Effector CD8-positive, alpha-beta T cell (primary cell): ENCODE results near the gene OR6C75.
"Not testable (repeated sequence)": the region's sequence is repeated elsewhere in the genome, so short reads cannot be mapped to it uniquely, and the experiment has no call there.

Experiments
- DNase-seq: peaks from one replicate; lab custom pipeline; 2025; lab: John Stamatoyannopoulos, UW
- total RNA-seq, 4 experiments: gene quantifications; one replicate each; lab custom pipeline; 2026; lab: John Stamatoyannopoulos, UW

OR6C75 gene
- total RNA-seq: 0 reads per million in 4 experiments

DNA sequence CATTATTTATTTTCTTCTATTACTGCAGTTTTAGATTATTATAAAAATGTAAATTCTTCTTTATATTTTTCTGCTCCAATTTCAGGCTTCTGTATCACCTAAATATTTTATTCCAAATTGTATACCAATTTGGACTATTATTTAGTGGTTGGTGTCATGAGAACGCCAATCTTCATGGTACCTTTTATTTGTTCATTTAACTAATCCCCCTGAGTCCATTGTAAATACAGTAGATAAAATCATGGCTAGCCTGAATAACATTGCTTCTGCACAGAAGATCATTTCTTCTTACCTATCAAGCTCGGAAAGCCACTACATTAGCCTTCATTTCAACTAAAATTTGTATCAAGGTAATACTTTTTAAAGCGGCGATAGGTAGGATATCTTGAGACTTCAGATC is at the start of gene OR6C75:
OR6C75 (plus strand) TSS at position 301 of the 400 bp plus-strand sequence. CDS start 2,136 bp downstream, outside the sequence.
- no peak for DNase-seq

GRCh38 chr12:55314043-55314442 is 48.7 kb upstream of the OR6C75 start, which contains the start of gene OR6C1:
Gene OR6C1, plus strand, starts transcription at chr12:55314343. Its CDS starts 6,257 bp downstream, at chr12:55320600.
- DNase-seq: no peak

DNA sequence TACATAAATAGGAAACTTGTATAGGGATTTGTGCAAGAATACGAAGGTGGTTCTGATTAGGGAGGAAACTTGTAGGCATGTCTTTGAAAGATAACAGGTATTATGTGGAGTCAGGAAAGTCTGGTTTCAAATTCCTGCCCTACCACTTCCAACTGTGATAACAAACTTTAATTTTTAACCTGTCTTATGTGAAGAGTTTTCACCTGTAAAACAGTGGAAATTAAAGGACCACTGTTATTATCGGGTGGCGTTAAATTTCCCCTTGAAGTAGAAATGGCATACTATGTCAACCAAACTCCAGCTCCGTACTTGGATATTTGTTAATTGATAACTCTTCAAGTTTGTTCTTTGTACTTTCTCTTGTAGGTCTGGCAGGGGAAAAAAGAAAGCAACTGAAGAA is 42.6 kb upstream of the OR6C75 start:
- DNase-seq: no peak

DNA sequence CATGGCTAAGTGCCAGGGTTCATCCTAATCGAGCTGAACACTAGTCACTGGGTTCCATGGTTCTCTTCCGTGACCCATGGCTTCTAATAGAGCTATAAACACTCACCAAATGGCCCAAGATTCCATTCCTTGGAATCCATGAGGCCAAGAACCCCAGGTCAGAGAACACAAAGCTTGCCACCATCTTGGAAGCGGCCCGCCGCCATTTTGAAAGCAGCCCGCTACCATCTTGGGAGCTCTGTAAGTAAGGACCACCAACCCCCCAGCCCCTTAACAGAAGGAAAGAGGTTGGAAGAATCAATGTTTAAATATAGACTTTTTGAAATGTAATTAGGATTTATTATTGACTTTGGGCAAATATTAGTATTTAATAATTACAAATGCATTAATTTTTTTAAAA is 37.0 kb upstream of the OR6C75 start:
- DNase-seq: not testable (repeated sequence)

DNA sequence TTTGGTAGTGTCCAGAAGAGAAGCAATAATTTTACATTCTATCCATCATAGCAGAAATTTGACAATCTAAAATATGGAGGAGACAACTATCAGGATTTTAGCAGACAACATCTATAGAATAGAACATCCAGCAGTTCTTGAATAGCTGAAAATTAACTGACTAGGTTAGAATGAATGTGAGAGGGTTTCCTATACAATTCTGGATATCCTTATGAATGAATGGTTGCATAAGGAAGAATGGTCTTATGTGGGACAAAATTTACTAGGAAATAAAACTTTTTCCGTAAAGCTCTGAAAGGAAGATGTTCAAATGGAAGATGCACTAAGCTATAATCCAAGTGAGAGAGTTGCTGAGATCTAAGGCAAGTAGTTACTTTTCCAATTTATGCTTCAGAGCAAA is 32.3 kb upstream of the OR6C75 start, which contains the start of gene OR6C3:
OR6C3 (plus strand) TSS at position 301 of the 400 bp plus-strand sequence. CDS start 955 bp downstream, outside the sequence.
- DNase-seq: no peak

DNA sequence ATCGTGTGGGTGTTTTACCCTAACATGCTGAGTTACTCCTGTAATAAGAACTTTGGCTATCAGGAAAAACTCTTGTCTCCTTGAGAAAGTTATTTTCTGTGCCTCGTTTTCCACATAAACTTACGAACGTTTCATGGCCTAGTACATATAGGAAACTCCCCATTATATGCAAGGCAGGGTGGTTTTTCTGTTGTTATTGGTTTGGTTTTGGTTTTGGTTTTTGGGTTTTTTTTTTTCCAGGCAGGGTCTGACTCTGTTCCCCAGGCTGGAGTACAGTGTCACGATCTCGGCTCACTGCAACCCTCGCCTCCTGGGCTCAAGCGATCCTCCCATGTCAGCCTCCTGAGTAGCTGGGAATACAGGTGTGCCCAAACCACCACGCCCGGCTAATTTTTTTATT is 26.8 kb upstream of the OR6C75 start:
- no peak for DNase-seq

DNA sequence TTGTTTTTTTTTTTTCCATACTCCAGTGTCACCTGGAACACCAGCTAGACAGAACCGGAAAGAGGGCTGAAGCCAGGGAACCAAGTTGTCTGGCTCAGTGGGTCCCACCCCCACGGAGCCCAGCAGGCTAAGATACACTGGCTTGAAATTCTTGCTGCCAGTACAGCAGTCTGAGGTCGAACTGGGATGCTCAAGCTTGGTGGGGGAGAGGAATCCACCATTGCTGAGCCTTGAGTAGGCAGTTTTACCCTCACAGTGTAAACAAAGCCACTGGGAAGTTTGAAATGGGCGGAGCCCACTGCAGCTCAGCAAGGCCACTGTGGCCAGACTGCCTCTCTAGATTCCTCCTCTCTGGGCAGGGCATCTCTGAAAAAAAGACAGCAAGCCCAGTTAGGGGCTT is 7.4 kb upstream of the OR6C75 start:
- not testable (repeated sequence) for DNase-seq

- DNase-seq: no peak
Observed at GRCh38 chr12:55365086-55365485, 2.3 kb downstream of the OR6C75 start.

DNA sequence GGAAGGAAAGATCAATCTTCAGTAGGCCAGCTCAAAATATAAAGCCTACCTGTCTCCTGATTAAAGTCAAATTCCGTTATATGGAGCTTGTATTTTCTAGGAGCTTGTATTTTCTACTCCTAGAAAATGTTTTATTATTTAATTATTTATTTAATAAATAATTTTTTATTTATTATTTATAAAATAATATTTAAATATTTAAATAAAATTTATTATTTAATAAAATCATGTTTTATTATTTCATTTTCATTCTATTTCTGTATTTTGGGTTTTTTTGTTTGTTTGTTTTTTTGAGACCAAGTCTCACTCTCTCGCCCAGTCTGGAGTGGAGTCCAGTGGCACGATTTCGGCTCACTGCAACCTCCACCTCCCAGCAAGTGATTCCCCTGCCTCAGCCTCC is 9.7 kb downstream of the OR6C75 start:
- no peak for DNase-seq

DNA sequence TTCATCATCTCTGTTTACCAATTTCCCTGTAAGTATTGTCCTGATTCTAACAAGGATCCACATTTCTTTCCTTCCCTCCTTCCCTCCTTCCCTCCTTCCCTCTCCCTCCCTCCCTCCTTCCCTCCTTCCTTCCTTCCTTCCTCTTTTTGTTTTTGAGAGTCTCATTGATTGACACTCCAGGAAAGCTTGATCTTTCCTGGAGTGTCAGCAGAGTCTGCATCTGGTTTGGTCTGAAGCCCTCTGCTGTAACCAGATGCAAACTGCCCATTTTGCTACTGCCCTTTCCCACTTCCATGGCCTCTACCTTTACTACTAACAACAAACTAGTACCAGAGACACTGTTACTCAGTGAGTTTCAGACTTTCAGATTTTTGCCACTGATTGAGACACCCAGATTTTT is 23.1 kb downstream of the OR6C75 start:
- DNase-seq: no peak

- no peak for DNase-seq
Observed at GRCh38 chr12:55392032-55392795, 29.4 kb downstream of the OR6C75 start.

- DNase-seq: no peak
Observed at GRCh38 chr12:55396326-55396725, 33.6 kb downstream of the OR6C75 start.

- DNase-seq: no peak
Observed at GRCh38 chr12:55400229-55400628, 37.5 kb downstream of the OR6C75 start, which contains the start of gene OR6C65. Gene OR6C65, plus strand, starts transcription at chr12:55400529. Its CDS starts 0 bp downstream, at chr12:55400529.

GRCh38 chr12:55407866-55408265 is 45.1 kb downstream of the OR6C75 start:
- no peak for DNase-seq

DNA sequence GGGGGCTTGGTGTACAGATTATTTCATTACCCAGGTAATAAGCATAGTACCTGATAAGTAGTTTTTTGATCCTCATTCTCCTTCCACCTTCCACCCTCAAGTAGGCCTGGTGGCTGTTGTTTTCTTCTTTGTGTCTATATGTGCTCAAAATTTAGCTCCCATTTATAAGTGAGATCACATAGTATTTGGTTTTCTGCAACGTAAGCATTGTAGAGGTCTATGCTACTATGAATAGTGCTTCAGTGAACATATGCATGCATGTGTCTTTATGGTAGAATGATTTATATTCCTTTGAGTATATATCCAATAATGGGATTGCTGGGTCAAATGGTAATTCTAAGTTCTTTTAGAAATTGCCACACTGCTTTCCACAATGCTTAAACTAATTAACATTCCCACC is 46.4 kb downstream of the OR6C75 start:
- not testable (repeated sequence) for DNase-seq

- DNase-seq: not testable (repeated sequence)
Observed at GRCh38 chr12:55412138-55412537, 49.4 kb downstream of the OR6C75 start.

DNA sequence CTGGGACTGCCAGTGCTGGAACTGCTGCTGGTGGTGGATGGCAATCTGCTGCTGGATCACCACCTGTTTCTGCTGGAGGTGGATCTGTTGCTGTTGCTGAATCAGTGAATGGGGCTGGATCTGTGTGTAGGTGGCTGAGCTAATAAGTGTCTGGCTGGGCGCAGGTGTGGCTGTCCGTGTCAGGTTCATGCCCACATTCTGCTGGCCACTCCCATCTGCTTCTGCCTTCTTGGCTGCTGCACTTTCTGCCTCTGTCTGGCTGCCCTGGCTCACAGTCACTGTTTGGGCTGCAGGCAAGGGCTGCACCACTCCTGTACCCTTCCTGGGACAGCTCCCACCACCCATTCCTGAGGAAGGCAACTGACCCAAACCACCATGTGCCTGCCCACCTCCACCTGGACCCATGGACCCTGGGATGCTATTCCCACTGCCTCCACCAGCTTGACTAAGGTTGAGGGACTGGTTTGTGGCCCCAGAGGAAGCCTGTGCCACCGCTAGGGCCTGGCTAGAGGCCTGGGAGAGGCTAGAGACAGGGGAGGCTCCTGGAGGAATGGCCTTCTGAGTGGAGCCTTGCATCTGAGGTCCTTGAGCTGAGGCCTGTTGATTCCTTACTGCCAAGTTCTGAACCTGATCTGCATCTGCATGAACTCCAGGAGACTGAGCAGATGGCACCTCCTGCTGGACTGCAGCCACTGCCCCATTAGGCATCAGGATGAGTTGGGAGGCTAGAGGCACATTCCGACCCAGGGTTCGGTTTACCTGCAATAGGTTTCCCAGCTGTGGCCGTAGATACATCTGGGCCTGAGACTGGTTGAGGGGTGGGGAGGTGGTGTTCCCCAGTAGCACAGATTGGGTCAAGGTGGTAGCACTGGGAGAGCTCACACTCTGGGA is 51.0 kb downstream of the OR6C75 start:
- not testable (repeated sequence) for DNase-seq

- not testable (repeated sequence) for DNase-seq
Observed at GRCh38 chr12:55414396-55414823, 51.6 kb downstream of the OR6C75 start.

- DNase-seq: not testable (repeated sequence)
Observed at GRCh38 chr12:55414889-55415288, 52.1 kb downstream of the OR6C75 start.

- no peak for DNase-seq
Observed at GRCh38 chr12:55416961-55417360, 54.2 kb downstream of the OR6C75 start.
